Medulla oblongata (tissue), 1 donor: ENCODE results near the gene ARHGEF1.
A peak's percentile ranks its signal among the peaks of the same experiment; 100 is the strongest.

Source experiments
- DNase-seq: peaks from one replicate; pipeline ENCODE4 v3.0.0-alpha.2; 2015; ENCODE audit errors: extremely low spot score

Gene ARHGEF1

DNA sequence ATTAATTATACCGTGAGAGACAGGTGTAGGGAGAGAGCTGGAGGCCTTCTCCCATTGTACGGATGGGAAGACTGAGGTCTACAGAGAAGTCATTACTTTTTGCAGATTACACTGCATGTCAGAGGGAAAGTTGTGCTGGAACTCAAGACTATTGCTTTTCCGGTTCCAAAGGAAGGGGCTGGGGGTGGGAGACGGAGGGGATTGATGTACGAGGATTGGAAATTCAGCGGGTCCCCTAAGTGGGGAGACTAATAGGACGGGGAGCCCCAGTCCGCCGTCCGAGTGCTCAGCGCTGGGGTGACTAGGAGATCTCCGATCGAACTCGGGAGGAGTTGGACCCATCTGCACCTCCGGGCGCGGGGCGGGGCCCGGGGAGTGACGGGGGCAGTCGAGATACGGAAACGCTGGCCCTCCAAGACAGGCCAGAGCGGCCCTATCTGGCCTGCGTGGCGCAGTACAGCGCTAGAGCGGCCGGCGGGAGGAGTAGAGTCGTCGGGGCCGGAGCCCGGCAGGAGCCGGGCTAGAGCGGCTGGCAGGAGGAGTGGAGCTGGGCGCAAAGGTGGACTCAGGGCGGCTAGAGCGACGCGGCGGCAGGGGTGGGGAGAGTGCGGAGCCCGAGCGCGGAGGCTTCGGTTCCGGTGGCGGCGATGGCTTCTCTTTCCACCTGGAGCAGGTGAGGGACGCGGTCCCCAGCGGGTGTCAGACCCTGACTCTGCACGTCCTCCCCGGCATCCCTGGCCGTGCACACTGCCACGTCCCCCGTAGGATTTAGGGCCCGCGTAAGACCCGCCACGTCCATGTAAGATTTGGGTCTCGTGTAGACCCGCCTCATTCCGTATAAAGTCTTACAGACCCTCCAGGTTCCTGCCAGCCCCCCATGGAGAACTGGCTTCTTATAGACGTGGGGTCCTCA lies 1.1 kb downstream of the ARHGEF1 start:
- DNase-seq = peak; percentile 97

DNA sequence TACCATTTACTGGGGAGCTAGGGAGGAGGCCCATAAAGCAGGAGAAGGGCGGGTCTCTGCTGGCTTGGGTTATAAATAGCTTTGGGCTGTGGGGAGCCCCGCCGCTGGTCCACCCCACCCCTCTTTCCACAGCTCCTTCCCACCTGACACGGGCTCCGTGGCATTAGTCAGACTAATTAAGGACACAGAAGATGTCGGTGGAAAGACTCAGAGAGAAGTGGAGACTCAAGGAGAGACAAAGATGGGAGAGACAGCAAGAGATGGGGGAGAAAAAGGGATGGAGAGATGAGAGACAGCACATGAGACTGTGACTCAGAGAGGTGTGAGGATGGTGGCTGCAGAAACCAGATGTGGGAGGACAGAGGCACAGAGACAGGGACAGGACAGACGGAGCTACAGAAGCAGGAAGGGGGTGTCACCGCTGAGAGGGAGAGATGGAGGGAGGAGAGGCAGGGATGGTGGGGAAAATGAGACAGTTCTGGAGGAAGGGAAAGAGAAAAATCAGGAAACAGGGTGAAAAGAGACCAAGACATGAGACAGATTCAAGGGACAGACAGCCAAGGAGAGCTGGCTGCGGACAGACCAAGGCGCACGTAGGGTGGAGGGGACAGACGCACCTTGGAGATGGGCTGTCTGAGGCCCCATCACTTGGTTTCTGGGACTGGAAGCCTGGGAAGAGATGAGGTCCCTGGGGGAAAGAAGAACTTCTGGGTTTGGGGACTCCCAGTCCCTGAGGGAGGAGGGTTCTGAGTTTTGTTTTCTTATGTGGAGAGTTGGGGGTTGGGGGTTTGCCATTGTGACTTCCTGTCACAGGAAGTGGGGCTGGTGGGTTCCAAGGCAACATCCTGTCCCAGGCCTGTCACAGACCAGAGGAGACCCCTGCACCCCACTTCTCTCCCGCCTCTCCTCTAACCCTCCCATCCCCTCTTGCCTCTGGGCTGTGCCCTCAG lies 4.1 kb downstream of the ARHGEF1 start:
- no peak for DNase-seq

DNA sequence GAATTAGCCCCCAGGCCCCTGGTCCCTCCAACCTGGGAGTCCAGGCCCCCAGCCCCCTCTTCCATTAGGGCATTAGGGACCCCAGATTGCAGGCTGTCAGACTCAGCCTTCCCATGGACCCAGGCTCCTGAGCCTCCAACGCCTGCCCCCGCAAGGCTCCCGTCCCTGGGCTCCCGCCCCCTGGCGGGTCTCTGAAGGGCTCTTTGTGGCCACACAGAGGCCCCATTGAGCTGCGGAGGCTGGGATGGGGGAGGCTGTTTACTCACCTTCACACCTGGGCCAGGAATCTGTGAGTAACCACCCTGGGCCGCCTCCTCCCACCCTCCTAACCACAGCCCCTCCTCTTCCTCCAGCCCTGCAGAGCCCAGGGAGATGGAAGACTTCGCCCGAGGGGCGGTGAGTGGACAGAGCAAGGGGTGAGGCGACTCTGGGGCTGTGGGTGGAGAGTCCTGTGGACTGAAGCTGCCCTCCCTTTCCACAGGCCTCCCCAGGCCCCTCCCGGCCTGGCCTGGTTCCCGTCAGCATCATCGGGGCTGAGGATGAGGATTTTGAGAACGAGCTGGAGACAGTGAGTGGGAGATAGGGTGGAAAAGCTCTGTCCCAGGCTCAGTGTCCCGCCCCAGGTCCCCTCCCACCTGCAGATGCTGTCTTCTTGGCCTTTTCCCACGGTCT lies 4.9 kb downstream of the ARHGEF1 start:
- DNase-seq = peak; percentile 74

DNA sequence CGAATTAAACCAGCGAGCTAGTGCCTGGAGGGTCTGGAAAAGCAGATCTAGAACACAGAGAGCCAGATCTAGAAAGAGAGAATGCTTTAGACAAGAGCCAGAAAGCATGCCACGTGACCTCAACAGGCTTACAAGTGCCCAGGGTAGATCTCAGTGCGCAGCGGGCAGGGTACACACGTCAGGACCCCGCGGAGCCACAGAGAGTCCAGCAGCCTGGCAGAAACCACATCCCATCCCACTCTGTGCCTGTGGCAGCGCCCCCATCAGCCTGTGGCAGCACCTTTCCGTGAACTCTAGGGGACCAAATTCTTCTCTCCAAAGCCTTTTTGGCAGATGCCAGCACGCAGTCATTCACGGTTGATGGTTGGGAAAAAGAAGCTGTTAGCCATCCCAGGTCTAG lies 5.9 kb downstream of the ARHGEF1 start:
- no peak for DNase-seq

DNA sequence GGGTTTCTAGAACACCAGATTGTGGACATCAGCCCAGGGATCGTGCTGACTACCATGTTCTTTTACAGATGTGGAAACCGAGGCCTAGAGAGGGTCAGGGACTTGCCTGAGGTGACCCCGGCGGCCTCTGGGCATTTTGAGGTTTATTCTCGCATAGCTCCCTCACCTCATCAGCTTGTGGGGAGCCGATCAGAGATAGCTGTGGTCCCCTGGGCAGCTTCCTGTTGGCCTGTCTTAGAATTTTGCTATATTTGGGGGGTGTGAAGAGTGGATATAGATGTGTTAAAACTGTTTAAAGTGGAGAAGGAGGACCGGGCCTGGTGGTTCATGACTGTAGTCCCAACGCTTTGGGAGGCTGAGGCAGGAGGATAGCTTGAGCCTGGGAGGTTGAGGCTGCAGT lies 6.9 kb downstream of the ARHGEF1 start:
- no peak for DNase-seq

DNA sequence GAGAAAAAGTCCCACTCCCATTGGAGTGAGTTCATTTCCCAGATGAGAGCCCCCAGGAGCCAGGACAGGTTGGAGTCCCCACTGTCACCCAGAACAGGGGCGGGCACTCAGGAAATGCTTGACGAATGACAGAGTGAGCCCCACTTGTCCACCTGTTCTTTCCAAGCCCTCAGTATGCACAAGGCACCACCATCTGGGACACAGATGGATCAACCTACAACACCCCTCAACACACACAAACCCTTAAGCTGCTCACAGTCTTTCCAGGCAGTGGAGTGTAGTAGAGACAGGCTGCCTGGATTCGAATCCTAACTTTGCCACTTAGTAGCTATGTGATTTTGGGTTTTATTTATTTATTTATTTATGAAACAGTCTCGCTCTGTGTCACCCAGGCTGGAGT lies 8.0 kb downstream of the ARHGEF1 start:
- no peak for DNase-seq

DNA sequence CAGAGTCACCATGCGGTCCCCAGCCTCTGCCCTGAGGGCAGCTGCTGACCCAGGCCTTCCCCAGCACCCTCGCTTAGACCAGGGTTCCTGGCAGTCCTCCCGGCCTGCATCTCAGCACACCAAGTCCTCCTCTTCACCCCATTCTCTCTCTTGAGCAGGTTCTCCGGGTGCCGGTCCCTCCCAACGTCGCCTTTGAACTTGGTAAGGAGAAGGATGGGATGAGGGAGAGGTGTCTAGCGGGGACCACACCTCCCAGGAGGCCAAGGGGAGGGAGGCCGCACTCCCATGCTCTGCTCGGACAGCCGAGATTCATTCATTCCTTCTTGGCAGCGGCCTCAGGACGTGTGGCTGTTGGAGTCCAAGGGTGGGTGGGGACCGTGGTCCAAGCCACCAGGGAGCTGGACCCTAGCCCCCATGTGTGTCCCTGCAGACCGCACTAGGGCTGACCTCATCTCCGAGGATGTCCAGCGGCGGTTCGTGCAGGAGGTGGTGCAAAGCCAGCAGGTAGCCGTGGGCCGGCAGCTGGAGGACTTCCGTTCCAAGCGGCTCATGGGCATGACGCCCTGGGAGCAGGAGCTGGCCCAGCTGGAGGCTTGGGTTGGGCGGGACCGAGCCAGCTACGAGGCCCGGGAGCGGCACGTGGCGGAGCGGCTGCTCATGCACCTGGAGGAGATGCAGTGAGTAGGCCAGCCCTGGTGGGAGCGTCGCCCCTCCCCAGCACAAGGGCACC lies 9.4 kb downstream of the ARHGEF1 start:
- DNase-seq = no peak

DNA sequence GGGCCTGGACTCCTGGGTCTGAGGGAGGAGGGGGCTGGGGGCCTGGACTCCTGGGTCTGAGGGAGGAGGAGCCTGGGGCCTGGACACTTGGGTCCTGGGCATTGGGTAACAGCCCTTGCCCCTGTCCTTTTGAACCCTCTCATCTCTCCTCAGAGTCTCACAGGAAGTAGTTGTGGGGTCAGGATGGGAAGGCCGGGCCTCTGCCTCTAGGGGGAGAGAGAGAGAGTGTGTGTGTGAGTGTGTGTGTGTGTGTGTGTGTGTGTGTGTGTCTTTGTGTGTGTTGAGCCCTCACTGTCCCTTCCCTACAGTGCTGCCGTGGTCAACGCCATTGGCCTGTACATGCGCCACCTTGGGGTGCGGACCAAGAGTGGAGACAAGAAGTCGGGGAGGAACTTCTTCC lies 10.9 kb downstream of the ARHGEF1 start:
- no peak for DNase-seq

DNA sequence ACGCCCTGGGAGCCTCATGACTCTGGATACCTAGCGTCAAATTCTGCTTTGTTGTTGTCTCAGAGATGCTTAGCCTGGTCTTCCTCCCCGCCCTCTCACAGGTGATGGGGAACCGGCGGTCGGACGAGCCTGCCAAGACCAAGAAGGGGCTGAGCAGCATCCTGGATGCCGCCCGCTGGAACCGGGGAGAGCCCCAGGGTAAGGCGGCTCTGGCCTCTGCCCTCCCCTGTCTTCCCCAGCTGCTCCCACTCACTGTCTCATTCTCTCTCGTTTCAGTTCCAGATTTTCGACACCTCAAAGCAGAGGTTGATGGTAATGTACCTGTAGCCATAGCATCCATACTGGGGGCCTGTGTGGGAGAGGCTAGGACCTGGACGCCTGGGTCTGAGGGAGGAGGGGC lies 11.4 kb downstream of the ARHGEF1 start:
- DNase-seq = no peak

DNA sequence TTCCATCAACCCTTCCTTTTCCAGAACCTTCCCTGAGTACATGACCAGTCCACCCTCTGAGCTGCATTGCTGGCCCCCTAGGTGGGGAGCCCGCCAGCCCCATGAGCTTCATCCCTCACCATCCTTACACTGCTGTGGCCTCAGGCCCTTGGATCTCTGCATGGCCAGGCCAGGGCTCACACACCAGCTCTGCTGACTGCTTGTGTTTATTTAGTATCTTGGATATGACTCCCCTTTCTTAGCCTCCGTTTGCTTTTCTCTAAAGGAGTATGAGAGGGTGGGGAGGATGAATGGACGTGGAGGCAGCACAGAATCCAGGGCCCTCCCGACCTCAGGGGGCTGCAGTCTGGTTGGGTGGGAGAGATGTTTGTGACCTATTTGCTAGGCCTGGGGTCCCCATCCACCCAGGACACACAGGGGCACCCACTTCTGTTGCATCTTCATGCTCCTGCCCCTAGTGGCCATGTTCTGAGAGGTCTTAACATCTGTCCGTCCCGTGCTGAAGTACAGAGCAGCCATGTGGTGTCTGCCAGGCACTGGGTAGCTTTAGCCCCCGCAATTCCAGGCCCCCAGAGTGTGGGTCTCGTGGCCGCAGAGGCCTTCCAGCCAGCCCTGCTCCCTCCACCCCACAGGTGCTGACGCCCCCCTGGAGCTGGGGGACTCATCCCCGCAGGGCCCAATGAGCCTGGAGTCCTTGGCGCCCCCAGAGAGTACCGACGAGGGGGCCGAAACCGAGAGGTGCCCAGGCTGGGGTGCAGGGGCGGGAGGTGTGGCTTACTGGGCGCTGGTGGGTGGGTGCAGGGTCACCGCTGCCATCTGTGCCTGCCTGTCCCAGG lies 13.0 kb downstream of the ARHGEF1 start:
- DNase-seq = no peak

DNA sequence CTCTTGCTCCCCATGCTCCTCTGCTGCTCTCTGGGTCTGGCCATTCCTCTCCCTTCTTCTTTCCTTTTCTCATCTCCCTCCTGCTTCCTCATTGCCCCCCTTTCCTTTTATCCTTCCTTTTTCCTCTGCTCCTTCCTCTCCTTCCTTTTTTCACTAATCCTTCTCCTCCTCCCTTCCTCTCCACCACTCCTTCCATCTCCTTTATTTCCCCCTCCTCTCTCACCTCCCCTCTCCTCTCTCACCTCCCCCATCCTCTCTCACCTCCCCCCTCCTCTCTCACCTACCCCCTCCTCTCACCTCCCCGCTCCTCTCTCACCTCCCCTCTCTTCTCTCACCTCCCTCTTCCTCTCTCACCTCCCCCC lies 13.6 kb downstream of the ARHGEF1 start:
- DNase-seq = no peak

DNA sequence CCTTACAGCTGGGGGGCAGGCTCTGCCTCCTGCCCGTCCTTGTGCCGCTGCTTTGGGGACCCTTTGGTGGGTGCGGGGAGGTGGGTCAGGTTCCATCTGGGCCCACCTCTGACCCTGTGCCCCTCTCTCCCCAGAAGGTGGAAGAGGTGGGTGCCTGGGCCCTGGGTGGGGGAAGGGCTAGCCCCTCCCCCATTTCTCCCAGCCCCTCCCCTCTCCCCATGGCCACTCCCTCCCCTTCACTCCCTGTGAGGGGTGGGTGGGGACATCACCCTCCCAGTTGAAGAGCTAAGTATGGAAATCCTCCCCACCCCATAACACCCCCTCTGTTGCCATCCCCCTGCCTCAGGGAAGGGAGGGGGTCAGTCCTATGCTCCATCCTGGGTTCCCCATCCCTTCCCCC lies 14.2 kb downstream of the ARHGEF1 start:
- no peak for DNase-seq

DNA sequence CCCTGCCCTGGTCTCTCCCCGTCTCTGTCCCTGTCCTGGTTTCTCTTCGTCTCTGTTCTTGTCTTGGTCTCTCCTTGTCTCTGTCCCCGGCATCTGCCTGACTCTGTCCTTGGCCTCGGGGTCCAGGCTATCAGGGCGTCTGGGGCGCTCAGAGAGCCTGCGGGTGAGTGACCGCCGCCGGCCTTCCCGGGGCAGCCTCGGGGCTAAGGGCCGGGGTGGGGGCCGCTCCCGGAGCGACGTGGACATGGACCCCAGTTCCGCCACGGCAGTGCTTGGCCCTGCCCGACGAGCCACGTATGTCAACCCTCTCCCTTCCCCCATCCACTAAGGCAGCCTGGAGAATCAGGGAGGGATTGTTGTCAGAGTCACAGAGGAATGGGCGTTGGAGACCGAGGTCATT lies 14.8 kb downstream of the ARHGEF1 start:
- no peak for DNase-seq

DNA sequence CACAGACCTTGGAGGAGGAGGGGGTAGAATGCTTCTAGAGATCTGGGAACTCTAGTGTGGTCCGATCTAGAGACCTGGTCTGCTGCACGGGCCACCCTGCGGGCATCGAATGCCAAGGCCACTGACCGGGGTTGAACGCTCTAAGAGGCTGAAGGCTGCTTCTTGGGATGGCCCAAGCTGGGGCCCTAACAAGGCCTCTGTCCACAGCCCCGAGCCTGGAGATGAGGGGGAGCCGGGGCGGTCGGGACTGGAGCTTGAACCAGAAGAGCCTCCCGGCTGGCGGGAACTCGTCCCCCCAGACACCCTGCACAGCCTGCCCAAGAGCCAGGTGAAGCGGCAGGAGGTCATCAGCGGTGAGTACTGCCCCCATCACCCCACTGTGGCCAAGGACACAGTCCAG lies 15.3 kb downstream of the ARHGEF1 start:
- DNase-seq = no peak

DNA sequence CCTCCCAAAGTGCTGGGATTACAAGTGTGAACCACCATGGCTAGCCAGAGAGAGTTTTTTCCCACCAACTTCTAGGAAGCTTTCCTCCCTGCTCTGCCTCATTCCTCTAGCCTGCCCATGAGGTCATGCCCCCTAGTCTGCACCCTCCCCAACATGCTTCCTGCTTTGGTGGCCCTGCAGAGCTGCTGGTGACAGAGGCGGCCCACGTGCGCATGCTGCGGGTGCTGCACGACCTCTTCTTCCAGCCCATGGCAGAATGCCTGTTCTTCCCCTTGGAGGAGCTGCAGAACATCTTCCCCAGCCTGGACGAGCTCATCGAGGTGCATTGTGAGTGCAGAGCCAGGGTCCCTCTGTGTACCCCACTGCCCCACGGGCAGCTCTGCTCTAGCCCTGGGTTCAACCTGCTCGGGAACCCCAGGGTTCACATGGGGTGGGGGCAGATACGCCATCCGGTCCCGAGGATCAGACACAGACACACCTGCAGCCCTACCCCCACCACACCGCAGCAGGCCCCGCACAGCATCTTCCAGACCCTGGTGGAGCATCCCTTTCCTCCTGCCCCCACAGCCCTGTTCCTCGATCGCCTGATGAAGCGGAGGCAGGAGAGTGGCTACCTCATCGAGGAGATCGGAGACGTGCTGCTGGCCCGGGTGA lies 18.9 kb downstream of the ARHGEF1 start:
- no peak for DNase-seq

DNA sequence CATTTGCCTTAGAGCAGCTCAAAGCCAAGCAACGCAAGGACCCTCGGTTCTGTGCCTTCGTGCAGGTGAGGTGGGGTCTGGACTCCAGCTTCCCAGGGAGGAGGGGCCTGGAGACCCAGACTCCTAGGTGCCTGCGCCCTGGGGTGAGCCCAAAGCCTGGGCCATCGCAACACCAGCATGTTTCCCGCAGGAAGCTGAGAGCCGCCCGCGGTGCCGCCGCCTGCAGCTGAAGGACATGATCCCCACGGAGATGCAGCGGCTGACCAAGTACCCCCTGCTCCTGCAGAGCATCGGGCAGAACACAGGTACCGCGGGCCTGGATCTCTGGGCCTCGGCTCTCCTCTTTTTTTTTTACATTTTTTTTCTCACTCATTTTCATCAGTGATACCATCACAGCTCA lies 19.6 kb downstream of the ARHGEF1 start:
- no peak for DNase-seq

DNA sequence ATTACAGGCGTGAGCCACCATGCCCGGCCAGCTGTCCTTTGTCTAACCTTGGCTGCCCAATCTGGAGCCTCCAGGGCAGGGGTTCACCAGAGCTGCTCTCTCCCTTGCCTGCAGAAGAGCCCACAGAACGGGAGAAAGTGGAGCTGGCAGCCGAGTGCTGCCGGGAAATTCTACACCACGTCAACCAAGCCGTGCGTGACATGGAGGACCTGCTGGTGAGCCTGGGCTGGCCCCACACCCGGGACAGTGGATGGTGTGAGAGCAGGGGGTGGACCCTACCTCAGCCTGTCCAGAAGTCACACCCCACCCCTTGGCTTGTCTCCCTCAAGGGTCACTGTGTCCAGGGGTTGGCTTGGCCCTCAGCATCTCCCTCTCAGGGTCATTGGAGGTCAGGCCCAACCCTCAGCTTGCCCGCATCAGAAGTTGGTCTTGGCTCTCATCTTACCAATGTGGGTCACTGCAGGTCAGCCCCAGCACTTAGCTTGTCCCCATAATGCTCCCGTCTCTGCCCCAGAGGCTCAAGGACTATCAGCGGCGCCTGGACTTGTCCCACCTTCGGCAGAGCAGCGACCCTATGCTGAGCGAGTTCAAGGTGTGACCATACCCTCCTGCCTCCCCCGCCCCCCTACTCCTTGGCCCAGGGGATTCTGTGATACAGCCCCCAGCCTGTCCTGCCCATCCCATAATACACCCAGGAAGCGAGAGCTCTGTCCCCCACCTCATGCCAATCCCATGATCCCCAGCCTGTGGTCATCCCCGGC lies 20.4 kb downstream of the ARHGEF1 start:
- no peak for DNase-seq

DNA sequence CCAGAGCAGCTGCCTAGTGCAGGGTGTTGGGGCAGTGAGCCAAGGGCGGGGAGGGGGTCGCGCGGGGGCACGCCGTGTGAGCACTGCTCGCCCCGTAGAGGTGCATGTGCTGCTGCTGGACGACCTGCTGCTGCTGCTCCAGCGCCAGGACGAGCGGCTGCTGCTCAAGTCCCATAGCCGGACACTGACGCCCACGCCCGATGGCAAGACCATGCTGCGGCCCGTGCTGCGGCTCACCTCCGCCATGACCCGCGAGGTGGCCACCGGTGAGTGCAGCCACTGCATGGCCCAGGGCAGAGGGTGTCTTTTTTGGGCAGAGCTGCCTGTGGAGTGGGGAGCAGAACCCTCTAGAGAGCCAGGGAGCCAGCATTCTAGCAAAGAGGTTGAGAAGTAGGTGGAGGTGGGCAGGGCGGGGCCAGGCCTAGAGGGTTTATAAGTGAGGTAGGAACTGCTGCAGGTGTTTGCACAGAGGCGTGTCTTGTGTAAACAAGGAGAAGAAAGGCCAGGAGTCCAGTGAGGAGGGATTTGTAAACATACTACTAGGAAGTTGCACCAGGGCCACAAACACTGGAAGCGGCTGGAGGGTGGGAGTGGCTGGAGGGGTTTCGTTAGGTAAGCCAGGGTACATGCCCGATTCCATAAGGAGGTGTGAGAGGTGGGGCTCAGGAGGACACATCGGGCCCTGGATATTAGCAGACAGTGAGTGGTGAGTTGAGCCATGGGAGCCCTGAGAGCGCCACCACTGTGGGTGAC lies 21.3 kb downstream of the ARHGEF1 start:
- no peak for DNase-seq
